ENCODE measurements around the gene AMN.

AMN gene

GRCh38 chr14:102945346-102946130 lies 23.1 kb downstream of the AMN start:
- no peak for DNase-seq

- no peak for DNase-seq
Measured at GRCh38 chr14:102947321-102948103, 25.0 kb downstream of the AMN start.

GRCh38 chr14:102948698-102949061 lies 26.2 kb downstream of the AMN start:
- DNase-seq, result no peak

- no peak for DNase-seq
Measured at GRCh38 chr14:102949062-102949800, 26.8 kb downstream of the AMN start.

DNA sequence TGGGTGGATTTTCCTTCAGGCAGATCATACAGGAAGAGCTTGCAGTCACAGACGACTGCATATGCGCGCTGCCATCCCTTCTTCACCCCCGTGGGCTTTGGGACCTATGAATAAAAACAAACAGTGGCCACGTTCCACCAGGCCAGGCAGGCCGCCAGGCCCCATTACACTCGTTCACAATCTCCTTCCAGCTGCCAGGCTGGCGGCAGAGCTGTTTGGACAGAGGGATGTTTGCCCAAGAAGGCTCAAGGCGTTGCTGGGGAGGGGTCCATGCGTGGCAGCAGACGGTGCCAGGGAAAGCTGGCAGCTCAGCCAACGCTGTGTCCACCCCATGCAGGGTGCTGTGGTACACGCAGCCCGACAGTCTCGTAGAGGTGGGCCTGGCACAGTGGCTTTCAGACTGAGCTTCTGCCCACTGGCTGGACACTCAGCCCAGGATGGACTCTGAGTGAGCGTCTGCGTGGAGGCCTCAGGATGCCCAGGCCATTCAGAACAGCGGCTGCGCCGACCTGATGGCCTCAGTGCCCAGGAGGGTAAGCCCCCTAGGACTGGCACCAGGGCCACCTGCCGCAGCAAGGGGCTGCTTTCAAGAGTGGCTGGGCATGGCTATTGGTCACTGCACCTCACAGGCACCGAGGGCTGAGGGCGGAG lies 27.5 kb downstream of the AMN start:
- no peak for DNase-seq

GRCh38 chr14:102951034-102951433 lies 28.6 kb downstream of the AMN start:
- no peak for DNase-seq

- no peak for DNase-seq
Measured at GRCh38 chr14:102951799-102952198, 29.3 kb downstream of the AMN start.

DNA sequence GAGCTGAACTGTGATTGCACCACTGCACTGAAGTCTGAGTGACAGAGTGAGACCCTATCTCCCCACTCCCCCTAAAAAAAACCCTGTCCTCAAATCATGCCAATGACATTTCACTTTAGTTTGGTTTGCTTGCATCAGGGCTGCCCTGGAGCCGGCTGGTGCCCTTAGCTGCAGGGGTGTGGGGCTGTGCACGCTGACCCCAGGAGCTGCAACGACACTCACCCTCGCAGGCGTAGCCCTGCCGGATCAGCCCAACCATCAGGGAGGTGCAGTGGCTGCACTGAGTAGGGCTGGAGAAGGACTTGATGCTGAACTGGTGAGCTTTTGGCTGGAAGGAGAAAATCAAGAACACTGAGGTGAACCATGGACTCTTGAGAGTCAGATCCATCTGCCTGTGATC lies 29.8 kb downstream of the AMN start:
- no peak for DNase-seq

DNA sequence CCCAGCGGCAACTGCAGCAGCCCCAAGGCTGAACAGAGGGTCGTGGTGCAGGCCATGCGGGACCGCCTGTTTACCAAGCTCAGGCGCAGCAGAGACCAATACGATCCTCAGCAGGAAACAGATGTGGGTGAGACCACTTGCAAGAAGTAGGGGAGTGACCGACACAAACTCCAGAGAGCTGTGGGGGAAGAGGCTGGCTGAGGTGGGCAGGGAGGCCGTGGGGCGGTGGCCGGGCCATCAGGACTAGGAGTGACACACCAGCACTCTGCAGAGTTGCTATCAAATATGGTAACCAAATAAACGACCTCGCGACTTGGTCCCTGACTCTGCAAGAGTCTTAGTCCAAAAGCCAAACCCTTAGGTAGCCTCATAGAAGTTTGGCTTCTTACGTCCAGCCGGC lies 30.6 kb downstream of the AMN start:
- DNase-seq, result no peak

DNA sequence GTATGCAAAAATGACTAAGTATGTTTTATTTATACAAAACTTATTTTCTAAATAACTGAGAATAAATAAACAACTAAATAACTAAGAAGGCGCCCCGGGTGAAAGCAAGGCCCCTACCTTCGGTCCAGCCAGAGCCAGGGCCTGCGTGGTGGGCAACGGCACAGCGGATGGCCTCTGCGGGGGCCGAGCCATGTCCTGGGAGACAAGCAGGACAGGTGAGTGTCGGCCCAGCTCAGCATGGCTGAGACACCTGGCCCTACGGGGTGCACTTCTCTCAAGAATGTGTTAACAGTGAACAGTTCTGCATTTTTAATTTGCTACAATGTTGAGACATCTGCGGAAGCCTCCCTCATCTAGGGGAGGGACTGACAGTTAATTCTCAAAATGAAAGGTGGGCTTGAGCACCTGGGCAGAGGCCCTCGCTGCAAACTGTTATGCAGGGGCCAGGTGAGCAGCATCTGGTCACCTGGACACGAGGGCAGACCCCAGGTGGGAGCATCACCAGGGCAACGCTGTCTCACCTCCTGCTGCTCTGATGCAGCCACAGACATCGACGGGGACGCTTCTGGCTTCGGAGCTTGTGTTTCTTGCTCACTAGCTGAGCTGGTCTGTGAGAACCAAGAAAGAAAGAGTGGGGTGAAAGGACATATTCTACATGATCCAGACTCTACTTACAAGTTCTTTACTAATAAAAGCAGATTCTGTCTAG lies 31.8 kb downstream of the AMN start:
- DNase-seq, result no peak

GRCh38 chr14:102955636-102956408 lies 33.4 kb downstream of the AMN start:
- no peak for DNase-seq

- DNase-seq, result no peak
Measured at GRCh38 chr14:102957222-102957621, 34.8 kb downstream of the AMN start.

DNA sequence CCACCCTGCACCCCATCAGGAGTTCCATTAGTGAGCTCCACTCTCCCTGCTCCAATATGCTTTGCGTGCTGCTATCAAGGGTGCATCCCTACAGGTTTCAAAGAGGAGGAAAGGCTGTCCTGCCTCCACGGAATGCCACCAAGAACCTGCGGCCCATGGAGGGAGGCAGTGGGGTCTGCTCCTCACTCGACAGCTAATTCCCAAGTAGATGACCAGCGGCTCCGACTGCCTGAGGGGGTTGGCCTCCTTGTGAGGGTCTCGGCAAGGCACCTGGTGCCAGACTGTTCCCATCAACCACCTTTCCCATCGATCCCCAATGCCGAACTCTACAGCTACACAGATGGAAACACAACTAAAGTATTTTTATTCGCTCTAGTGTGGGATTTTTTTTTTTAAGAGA lies 36.0 kb downstream of the AMN start:
- DNase-seq, result no peak

GRCh38 chr14:102962111-102962627 lies 39.7 kb downstream of the AMN start:
- DNase-seq, result no peak

DNA sequence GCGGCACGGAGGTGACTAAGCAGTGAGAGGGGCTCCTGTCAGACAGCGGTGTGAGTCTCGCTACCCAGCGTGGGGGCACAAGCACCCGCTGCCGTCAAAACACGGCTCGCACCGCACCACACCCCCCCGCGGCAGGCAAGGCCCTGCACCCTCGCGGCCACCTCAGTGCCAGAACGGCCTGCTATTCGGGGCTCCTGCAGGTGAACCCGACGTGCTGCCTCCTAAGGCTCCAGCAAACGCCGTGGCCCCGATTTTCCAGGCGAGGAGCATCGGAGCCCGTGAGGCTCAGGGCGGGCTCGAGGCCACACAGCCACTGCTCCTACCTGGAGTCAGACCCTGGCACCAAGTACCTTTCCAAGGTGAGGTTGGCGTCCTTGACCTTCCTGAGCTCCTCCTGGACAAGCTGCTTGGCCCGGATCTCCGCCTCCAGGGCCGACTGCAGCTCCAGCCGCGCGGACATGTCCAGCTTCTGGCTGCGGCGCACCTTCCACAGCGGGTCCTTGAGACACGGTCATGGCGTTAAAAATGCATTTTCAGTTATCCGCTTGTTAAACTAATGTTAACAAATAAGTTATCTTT lies 41.8 kb downstream of the AMN start:
- no peak for DNase-seq

DNA sequence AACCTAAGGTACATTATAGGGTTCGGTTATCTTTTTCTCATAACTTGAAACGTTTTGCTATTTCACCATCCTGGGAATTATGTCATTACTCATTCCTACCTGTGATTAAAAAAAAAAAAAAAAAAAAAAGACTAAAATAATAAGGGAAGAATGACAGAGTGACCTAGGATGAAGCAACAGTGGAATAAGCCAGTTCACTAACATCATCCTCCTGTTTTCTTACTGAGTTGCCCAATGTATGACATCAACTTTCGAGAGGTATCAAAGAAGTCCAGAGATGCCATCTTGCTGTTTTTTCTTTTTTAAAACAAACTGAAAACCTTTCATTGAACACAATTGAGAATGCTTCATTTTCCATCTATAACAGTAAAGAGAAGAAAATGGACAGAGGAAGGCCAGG lies 42.8 kb downstream of the AMN start:
- no peak for DNase-seq

DNA sequence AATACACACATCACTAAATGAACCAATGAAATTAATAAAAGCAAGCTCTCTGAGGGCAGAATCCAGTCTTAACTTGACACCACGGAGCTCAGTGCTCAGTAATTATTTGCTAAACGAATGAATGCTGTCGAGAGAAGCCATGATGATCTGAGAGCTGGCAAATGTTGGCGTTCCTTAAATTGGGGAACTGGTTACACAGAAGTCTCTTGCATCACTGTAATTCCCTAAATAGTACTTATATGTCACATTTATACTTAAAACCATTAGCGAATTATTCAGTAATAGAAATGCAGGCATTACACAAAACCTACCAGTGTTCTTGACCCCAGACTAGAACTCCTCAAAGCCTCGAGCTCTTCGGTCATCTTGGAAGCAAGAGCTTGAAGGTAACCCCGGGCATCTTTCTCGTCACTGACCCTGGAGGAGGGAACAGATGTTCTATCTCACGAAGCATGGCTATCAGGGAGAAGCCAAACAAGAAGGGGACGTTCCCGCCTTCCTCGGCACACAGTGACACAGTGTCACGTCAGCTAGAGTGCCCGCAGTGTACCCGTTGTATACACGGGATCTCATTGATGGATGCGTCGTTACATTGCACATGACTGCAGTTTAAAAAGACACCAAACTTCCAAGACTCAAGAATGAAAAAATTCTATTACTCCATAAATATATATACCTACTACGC lies 43.6 kb downstream of the AMN start:
- DNase-seq, result no peak

GRCh38 chr14:102966681-102967505 lies 44.4 kb downstream of the AMN start:
- no peak for DNase-seq

- no peak for DNase-seq
Measured at GRCh38 chr14:102967506-102967795, 45.0 kb downstream of the AMN start.

- no peak for DNase-seq
Measured at GRCh38 chr14:102968306-102968705, 45.8 kb downstream of the AMN start.
